Endothelial cell of umbilical vein (primary cell): Measurements from ENCODE around the gene ZNF462.

Experiments used
- POLR2AphosphoS5 ChIP-seq: IDR thresholded peaks from 2 replicates; pipeline ENCODE4 v1.6.1; 2012; ENCODE audit warnings: low read depth, mild to moderate bottlenecking, control low read depth, low read length, moderate library complexity; ENCODE audit not compliant: insufficient read depth
- TF ChIP-seq, protein P1 (sequence below), 2 donors: IDR thresholded peaks; 1 replicate in 1 of 2; 2 replicates in 1 of 2; pipeline ENCODE4 v1.5.1; 2011; ENCODE audit warnings: low read length in 2 of 2, mild to moderate bottlenecking in 2 of 2, moderate library complexity in 2 of 2, control low read depth in 1 of 2, inconsistent platforms in 1 of 2, low read depth in 1 of 2; ENCODE audit not compliant: insufficient read depth in 1 of 2; ENCODE audit errors: extremely low read depth in 1 of 2

DNA sequence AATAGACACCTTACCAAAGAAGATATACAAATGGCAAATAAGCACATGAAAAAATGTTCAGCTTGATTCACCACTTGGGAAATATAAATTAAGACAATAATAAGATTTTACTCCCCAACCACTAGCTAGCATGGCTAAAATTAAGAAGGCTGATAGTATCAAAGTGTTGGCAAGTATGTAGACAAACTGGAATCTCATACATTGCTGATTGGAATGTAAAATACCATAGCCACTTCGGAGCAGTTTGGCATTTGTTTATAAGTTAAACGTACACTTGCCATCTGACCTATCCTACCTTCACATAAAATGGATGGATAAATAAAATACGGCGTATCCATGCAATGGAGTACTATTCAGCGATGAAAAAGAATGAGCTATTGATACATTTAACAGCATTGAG is 129.2 kb downstream of the ZNF462 start:
- TF ChIP-seq, protein P1, sequence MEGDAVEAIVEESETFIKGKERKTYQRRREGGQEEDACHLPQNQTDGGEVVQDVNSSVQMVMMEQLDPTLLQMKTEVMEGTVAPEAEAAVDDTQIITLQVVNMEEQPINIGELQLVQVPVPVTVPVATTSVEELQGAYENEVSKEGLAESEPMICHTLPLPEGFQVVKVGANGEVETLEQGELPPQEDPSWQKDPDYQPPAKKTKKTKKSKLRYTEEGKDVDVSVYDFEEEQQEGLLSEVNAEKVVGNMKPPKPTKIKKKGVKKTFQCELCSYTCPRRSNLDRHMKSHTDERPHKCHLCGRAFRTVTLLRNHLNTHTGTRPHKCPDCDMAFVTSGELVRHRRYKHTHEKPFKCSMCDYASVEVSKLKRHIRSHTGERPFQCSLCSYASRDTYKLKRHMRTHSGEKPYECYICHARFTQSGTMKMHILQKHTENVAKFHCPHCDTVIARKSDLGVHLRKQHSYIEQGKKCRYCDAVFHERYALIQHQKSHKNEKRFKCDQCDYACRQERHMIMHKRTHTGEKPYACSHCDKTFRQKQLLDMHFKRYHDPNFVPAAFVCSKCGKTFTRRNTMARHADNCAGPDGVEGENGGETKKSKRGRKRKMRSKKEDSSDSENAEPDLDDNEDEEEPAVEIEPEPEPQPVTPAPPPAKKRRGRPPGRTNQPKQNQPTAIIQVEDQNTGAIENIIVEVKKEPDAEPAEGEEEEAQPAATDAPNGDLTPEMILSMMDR (IDR thresholded peaks at IDR 0.05; ENCODE audit: extremely low read depth in 1 of 2, insufficient read depth in 1 of 2, low read depth in 1 of 2, low read length in 2 of 2), result no peak
- TF ChIP-seq POLR2AphosphoS5, result no peak
